ENCODE measurements around the gene VPS35L.

VPS35L gene

GRCh38 chr16:19708296-19709205 is 153.0 kb downstream of the VPS35L start:
- no peak for DNase-seq (ENCODE audit: low read depth, low spot score)
- ChIA-PET CTCF (no interaction called here), POLR2A (interaction anchor here (0.6 kb wide), 1 partner anchor 12 kb away, joined by 3 read pairs; no protein-coding TSS in a partner anchor)
- no peak for TF ChIP-seq CTCF (IDR thresholded peaks at IDR 0.05; ENCODE audit: insufficient read depth, low read length, missing control alignments)
- H3K4me3 ChIP-seq (ENCODE audit: low read depth, low read length), result no peak overlapping the region

DNA sequence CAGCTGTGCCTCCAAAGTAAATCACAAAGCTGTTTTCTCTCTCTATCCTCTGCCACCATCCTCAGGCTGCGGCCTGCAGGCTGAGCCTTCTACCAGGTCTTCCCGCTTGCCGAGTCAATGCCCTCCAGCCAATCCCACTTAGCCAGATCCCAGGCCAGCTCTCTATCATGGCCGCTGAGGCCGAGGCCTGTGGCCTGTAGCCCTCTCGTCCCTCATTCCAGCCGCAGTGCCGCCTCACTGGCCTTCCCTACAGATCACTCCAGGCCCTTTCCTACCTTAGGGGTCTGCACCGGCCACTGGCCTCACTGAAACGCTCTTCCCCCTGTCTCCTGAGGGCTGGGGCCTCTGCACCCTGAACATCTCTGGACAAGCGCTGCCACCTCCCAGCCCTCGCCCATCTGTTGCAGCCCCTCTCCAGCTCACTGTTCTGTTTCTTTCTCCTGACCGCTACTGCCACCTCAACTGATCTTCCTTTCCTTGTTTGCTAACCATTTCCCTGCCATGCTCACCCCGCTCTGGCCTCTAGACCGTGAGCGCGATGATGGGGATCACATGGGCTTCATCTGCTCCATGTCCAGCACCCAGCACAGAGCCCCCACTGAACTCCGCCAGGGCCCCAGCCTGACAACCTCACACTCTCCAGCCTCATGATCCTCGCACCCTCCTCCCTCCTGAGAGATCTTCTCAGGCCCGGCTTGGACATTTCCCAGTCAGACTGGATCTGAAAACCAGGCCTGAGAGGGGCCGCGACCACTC is 154.1 kb downstream of the VPS35L start:
- H3K4me3 ChIP-seq (ENCODE audit: low read depth, low read length), result no peak overlapping the region
- ChIA-PET CTCF (interaction anchor here (1.4 kb wide), 1 partner anchor 178 kb away, joined by 4 read pairs; no protein-coding TSS in a partner anchor), POLR2A (interaction anchor here (1.2 kb wide), 2 partner anchors 9 to 13 kb away, joined by 3 to 5 read pairs; partner anchors contain the start of genes IQCK and KNOP1)
- no peak for DNase-seq (ENCODE audit: low read depth, low spot score)
- TF ChIP-seq CTCF (IDR thresholded peaks at IDR 0.05; ENCODE audit: insufficient read depth, low read length, missing control alignments), result no peak

DNA sequence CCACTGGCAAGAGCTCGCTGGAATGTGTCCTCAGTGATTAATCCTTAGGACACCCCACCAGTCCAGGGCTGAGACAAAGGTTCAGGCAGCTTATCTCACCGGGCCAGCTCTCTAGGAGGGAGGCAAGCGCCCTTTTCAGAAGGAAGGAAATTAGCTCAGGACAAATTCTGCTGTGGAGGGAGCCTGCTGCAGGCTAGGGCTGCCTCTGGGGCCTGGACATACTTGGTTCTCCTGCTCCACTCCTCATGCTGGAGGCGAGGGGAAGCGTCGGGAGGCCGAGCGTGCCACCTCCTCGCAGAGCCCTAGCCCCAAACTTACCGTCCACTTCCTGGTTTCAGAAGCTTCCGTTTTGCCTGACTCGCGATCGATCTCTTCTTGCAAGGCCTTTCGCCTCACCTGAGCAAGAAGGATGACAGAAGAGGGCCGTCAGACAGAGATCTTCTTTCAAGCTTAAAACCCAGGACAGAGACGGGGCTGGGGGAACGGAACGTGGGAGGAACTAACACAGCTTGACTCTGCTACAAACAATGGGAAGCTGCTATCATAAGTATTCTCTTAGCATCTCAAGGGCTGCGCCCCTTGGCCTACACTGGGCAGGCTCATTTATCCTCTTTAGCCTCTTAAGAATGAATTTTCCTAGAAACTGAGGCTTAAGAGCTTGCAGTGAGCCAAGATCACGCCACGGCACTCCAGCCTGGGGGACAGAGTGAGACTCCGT is 154.8 kb downstream of the VPS35L start:
- CTCF ChIA-PET, result interaction anchor here (0.8 to 1.4 kb wide), 2 partner anchors 174 to 177 kb away, joined by 3 to 4 read pairs; partner anchors contain the start of gene GPRC5B
- no peak for DNase-seq (ENCODE audit: low read depth, low spot score)
- no peak for TF ChIP-seq CTCF (IDR thresholded peaks at IDR 0.05; ENCODE audit: insufficient read depth, low read length, missing control alignments)
- POLR2A ChIA-PET, result interaction anchor here (1.2 kb wide), 2 partner anchors 8 to 14 kb away, joined by 3 to 5 read pairs; partner anchors contain the start of genes IQCK and KNOP1
- H3K4me3 ChIP-seq (ENCODE audit: low read depth, low read length), result no peak overlapping the region

DNA sequence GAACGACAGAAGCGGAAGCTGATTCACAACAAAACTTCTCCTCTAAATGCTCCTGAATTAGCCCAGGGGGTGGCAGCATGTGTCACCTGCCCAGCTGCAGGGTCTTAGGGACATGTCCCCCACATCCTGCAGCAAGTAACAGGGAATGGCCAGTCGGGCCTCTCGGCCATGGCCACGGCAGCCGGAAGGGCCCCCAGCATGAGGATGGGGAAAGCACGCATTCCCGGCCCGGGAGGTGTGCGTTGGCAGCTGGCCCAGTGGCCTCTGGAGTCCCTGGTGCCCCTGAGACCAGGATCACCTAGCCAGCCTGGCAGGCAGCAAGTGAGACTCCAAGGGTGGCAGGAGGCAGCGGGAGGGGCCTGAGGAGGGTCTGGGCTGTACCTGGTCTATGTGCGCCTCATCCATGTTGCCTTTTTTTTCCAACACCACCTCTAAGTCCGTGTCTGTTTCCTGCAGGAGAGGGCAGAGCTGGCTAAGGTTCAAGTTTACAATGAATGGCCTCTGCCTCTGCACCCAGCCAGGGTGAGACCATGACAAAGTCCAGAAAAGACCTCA is 155.6 kb downstream of the VPS35L start:
- no peak overlapping the region for H3K4me3 ChIP-seq (ENCODE audit: low read depth, low read length)
- ChIA-PET CTCF (interaction anchor here (0.8 to 1.4 kb wide), 2 partner anchors 173 to 176 kb away, joined by 3 to 4 read pairs; partner anchors contain the start of gene GPRC5B), POLR2A (interaction anchor here (1.2 kb wide), 2 partner anchors 7 to 15 kb away, joined by 3 to 5 read pairs; partner anchors contain the start of genes IQCK and KNOP1)
- DNase-seq (ENCODE audit: low read depth, low spot score), result no peak
- no peak for TF ChIP-seq CTCF (IDR thresholded peaks at IDR 0.05; ENCODE audit: insufficient read depth, low read length, missing control alignments)

GRCh38 chr16:19711643-19712042 is 156.1 kb downstream of the VPS35L start:
- no peak overlapping the region for H3K4me3 ChIP-seq (ENCODE audit: low read depth, low read length)
- ChIA-PET CTCF (interaction anchor here (0.8 kb wide), 1 partner anchor 175 kb away, joined by 4 read pairs; no protein-coding TSS in a partner anchor), POLR2A (no interaction called here)
- no peak for TF ChIP-seq CTCF (IDR thresholded peaks at IDR 0.05; ENCODE audit: insufficient read depth, low read length, missing control alignments)
- no peak for DNase-seq (ENCODE audit: low read depth, low spot score)
